Gastroesophageal sphincter (tissue), 4 donors: ENCODE data around the gene SERPINB5. TPM values are rescaled to one million over a fixed set of nuclear protein-coding genes. Genes with fewer than 3 reads are reported as not detected.
"Not testable (repeated sequence)": the region's sequence is repeated elsewhere in the genome, so short reads cannot be mapped to it uniquely, and the experiment has no call there.

Experiments used
- ATAC-seq: fragments of 150-250 bp; one replicate; pipeline ENCODE4 v1.9.1; 2016; ENCODE audit warnings: mild to moderate bottlenecking, moderate library complexity
- H3K27ac ChIP-seq, 4 donors: fragments of 200-600 bp; sonication (generic) in 3 of 4; 1 replicate in 3 of 4; 2 replicates in 1 of 4; pipeline ENCODE4 v1.5.1; 2016 to 2019
- H3K27me3 ChIP-seq: fragments of 200-600 bp; sonication (generic); one replicate; pipeline ENCODE4 v1.5.1; 2019
- H3K36me3 ChIP-seq, 2 donors: fragments of 200-600 bp; sonication (generic); one replicate each; pipeline ENCODE4 v1.5.1; 2019; ENCODE audit warnings: control low read depth in 1 of 2
- H3K4me1 ChIP-seq, 3 donors: fragments of 200-600 bp; sonication (generic); 1 replicate in 2 of 3; 2 replicates in 1 of 3; pipeline ENCODE4 v1.5.1; 2016 to 2019; ENCODE audit warnings: control low read depth in 2 of 3
- H3K4me3 ChIP-seq, 2 donors: fragments of 200-600 bp; sonication (generic); one replicate each; pipeline ENCODE4 v1.5.1; 2019; ENCODE audit warnings: mild to moderate bottlenecking in 1 of 2, moderate library complexity in 1 of 2
- H3K9me3 ChIP-seq, 3 donors: fragments of 200-600 bp; sonication (generic); one replicate each; pipeline ENCODE4 v1.5.1; 2017 to 2019; ENCODE audit warnings: control low read depth in 2 of 3
- CTCF ChIP-seq, 4 experiments: fragments of 200-600 bp in 2 of 4; fragments of 450-650 bp in 2 of 4; sonication (generic) in 1 of 4; IDR thresholded peaks; one replicate each; pipeline ENCODE4 v1.5.1; 2017 to 2019; ENCODE audit warnings: antibody characterized with exemption in 4 of 4, mild to moderate bottlenecking in 2 of 4, moderate library complexity in 2 of 4
- EP300 ChIP-seq: sonication (generic); formaldehyde crosslinking; IDR thresholded peaks from one replicate; pipeline ENCODE4 v1.6.1; 2017; ENCODE audit warnings: antibody characterized with exemption, mild to moderate bottlenecking
- POLR2A ChIP-seq, 2 donors: fragments of 450-650 bp; IDR thresholded peaks; one replicate each; pipeline ENCODE4 v1.6.1; 2017; ENCODE audit warnings: antibody characterized with exemption in 2 of 2, mild to moderate bottlenecking in 2 of 2, moderate library complexity in 1 of 2
- POLR2AphosphoS5 ChIP-seq: sonication (generic); formaldehyde crosslinking; IDR thresholded peaks from one replicate; pipeline ENCODE4 v1.6.1; 2017; ENCODE audit warnings: antibody characterized with exemption
- WGBS, 2 donors: methylation state at CpG; one replicate each; pipeline ENCODE4 v1.1.5; 2018; ENCODE audit warnings: low coverage in 1 of 2; 5-methylcytosine and 5-hydroxymethylcytosine counted together
- total RNA-seq, 4 donors: library from RNA; depleted of rRNA; stranded (reverse); fragments of >200 nt; gene quantifications; one replicate each; pipeline ENCODE4 v1.1.0, GENCODE V29; 2016

Gene SERPINB5
- total RNA-seq, 4 donors from 2014 or later = 0.13 to 11.5 (median 1.1) TPM; not detected in 1

DNA sequence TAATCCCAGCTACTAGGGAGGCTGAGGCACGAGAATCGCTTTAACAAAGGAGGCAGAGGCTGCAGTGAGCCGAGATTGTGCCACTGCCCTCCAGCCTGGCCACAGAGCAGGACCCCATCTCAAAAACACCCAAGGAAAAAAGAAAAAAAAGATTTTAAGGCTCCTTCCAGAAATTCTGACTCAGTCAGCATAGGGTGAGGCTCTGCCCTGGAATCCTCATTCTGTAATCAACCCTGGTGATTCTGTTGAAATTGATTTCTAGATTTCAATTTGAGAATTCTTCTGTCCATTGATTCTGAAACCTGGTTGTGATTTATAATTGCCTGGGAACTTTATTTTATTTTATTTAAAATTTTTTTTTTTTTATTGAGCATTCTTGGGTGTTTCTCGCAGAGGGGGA lies 27.3 kb upstream of the SERPINB5 start:
- Histone ChIP-seq H3K4me1 (peaks cover 0 to 4% (median 0%) of the 10 kb centered on the region in 3 donors), H3K27me3 (no peaks in the 10 kb centered on the region), H3K9me3 (no peaks in the 10 kb centered on the region), H3K36me3 (no peaks in the 10 kb centered on the region), H3K27ac (no peak overlapping the region), H3K4me3 (no peak overlapping the region)
- no peak for ATAC-seq
- WGBS, 2 donors = 82 to 90% methylated on average over 3 of the region's 4 CpGs
- TF ChIP-seq EP300 (no peak), POLR2AphosphoS5 (no peak), POLR2A (IDR thresholded peaks at IDR 0.05) (no peak), CTCF (IDR thresholded peaks at IDR 0.05) (no peak)

DNA sequence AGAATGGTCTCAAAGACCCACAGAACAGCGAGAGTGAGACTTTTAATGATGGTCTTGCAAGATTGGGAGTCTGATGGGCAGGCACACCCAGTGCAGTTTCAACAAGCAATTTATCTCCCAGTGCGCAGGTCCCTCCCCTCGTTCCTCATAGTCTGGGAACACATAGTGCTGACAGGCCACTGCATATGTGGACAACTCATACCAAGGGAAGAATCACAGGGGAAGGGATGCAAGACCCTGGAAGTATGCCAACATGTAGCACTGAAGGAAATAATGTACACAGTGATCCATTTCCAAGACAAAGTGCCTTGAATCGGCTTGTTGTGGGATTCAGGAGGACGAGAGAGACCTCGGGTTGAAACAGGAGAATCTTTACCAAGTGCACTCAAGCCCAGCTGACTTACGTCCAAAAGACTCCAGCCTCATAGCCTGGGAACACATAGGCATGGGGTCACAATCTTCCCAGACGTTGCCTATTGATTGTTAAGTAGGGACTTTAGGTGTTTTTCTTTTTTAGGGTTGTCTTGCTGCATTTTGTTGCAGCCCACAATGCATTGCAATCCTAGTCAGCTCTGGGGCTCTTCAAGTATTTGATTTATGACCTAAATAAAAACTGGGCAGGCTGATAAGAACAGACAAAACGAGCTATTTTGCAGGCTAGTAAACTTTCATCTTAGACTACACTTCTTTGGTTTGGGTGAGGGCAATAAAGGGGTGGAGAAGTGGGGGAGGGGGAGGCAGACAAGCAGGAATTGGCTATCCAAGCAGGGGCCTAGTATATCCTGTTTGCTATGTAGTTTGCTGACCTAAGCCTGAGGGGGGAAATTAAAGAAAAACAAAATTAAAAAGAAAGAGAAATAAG lies 24.7 kb upstream of the SERPINB5 start:
- no peaks in the 10 kb centered on the region for H3K4me1 ChIP-seq
- no peak overlapping the region for H3K27ac ChIP-seq
- H3K36me3 ChIP-seq = no peaks in the 10 kb centered on the region
- no peaks in the 10 kb centered on the region for H3K27me3 ChIP-seq
- no peak overlapping the region for H3K4me3 ChIP-seq
- 35 to 100% methylated on average over 2 to 7 of the region's 9 CpGs for WGBS, 2 donors
- no peak for ATAC-seq
- no peak for TF ChIP-seq EP300
- no peak for TF ChIP-seq POLR2AphosphoS5
- TF ChIP-seq POLR2A (IDR thresholded peaks at IDR 0.05) = no peak
- no peak for TF ChIP-seq CTCF (IDR thresholded peaks at IDR 0.05)
- no peaks in the 10 kb centered on the region for H3K9me3 ChIP-seq

DNA sequence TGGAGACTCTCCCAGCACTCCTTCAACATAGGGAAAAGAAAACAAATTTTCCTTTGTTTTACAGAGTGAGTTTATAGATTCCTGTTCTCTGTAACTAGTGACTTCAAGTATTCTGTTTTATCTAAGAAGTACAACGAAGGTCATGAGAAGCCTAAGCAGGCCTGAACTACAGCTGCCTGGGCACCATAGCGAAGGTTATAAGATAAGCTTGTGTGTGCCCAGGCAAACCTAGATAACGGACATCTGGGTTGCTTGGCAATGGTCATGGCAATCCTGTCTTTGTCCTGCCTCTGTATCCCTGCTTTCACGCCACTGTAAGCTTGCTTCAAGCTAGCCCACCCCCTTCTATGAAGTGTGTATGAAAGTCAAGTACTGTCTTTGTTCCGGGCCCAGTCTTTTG lies 24.0 kb upstream of the SERPINB5 start:
- WGBS, 2 donors = 73 to 88% methylated on average over 5 of the region's 5 CpGs
- not testable (repeated sequence) for H3K4me1 ChIP-seq, H3K4me3 ChIP-seq, H3K36me3 ChIP-seq, H3K27me3 ChIP-seq, H3K9me3 ChIP-seq, ATAC-seq, H3K27ac ChIP-seq

DNA sequence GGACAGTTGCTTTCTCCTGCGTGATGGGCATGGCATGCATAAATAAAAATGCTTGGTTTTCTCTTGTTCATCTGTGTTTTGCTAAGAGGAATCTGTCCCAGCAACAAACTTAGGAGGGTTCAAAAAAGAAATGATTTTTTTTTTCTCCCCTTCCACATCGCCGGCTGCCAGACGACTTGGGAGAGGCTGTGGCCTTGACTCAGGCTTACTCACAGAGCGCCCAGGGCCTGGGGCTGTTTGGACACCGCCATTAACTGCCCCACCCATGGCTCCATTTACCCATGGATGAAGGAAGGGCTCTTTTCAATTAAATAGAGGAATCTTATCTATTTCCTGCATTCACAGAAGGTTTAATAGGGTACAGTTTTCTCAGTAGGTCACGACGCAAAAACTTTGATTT lies 22.3 kb upstream of the SERPINB5 start:
- 88 to 93% methylated on average over 3 to 8 of the region's 8 CpGs for WGBS, 2 donors
- no peak for TF ChIP-seq POLR2AphosphoS5
- TF ChIP-seq POLR2A (IDR thresholded peaks at IDR 0.05) = no peak
- no peak for TF ChIP-seq EP300
- no peak for TF ChIP-seq CTCF (IDR thresholded peaks at IDR 0.05)
- Histone ChIP-seq H3K36me3 (no peaks in the 10 kb centered on the region), H3K27me3 (no peaks in the 10 kb centered on the region), H3K4me1 (no peaks in the 10 kb centered on the region), H3K9me3 (no peaks in the 10 kb centered on the region), H3K4me3 (no peak overlapping the region), H3K27ac (no peak overlapping the region)
- ATAC-seq = no peak

- no peak for ATAC-seq
- 60 to 100% methylated on average over 2 of the region's 6 CpGs for WGBS, 2 donors
- H3K27ac ChIP-seq = no peak overlapping the region
- H3K9me3 ChIP-seq = no peaks in the 10 kb centered on the region
- H3K36me3 ChIP-seq = no peaks in the 10 kb centered on the region
- H3K4me1 ChIP-seq = no peaks in the 10 kb centered on the region
- TF ChIP-seq CTCF (IDR thresholded peaks at IDR 0.05) (no peak), EP300 (no peak), POLR2AphosphoS5 (no peak), POLR2A (IDR thresholded peaks at IDR 0.05) (no peak)
- H3K4me3 ChIP-seq = no peak overlapping the region
- H3K27me3 ChIP-seq = peaks cover 4% of the 10 kb centered on the region
Measured at GRCh38 chr18:63457977-63458376, 18.8 kb upstream of the SERPINB5 start.
